ENCODE measurements around the gene FAM13B. TPM values are rescaled to one million over a fixed set of nuclear protein-coding genes. Genes with fewer than 3 reads are reported as not detected.

FAM13B gene
- total RNA-seq, 1 experiment from 2014 or later: 13.6 TPM

GRCh38 chr5:138068742-138069600 lies 36.1 kb upstream of the FAM13B start:
- Histone ChIP-seq H3K9me3 (ENCODE audit: control insufficient read depth in 1 of 2, insufficient read depth in 1 of 2, low read depth in 1 of 2, low read length in 2 of 2) (no peaks in the 10 kb centered on the region), H3K9ac (ENCODE audit: low read length) (no peak overlapping the region), H3K27me3 (ENCODE audit: insufficient read depth, low read length) (no peaks in the 10 kb centered on the region), H4K20me1 (ENCODE audit: insufficient read depth) (no peaks in the 10 kb centered on the region), H3K36me3 (ENCODE audit: control insufficient read depth in 1 of 2, insufficient read depth in 2 of 2, low read length in 2 of 2) (no peaks in the 10 kb centered on the region), H3K27ac (ENCODE audit: low read depth, low read length) (no peak overlapping the region), H3K4me2 (ENCODE audit: low read length) (no peak overlapping the region), H3K79me2 (ENCODE audit: insufficient read depth, low read length) (no peaks in the 10 kb centered on the region), H2AFZ (ENCODE audit: low read depth, low read length, poor library complexity, severe bottlenecking) (no peak overlapping the region), H3K9me2 (ENCODE audit: insufficient read depth) (no peaks in the 10 kb centered on the region), H3K4me3 (replicated peaks in 1 of 2; ENCODE audit: low read depth in 1 of 2, low read length in 2 of 2) (no peak overlapping the region), H3K4me1 (ENCODE audit: control insufficient read depth in 1 of 2, insufficient read depth in 2 of 2, low read length in 2 of 2) (no peaks in the 10 kb centered on the region)
- no TSS peak for BruUV-seq (replicated peaks)
- no peak for TF ChIP-seq ZBTB33 (IDR thresholded peaks at IDR 0.05; ENCODE audit: extremely low read depth, insufficient replicate concordance, low read length)
- TF ChIP-seq MAX (IDR thresholded peaks at IDR 0.05): peak; percentile 60
- TF ChIP-seq RAD21 (IDR thresholded peaks at IDR 0.05; ENCODE audit: low read depth): peak; percentile 75
- TF ChIP-seq EGR1 (IDR thresholded peaks at IDR 0.05; ENCODE audit: low read depth): peak; percentile 67; the same call in 1 of the 2 replicates
- peak; percentile 89 to 96 (median 89) for TF ChIP-seq CTCF (IDR thresholded peaks at IDR 0.05 in 2 of 3, conservative IDR thresholded peaks at IDR 0.05 in 1 of 3; ENCODE audit: borderline replicate concordance in 1 of 3, insufficient read depth in 1 of 3, low read depth in 2 of 3, low read length in 2 of 3)
- peak; percentile 74 for DNase-seq (ENCODE audit: low read depth, low spot score)
- RAD21 ChIA-PET (ENCODE audit: low non-redundant PET in 1 of 2, low total read pairs in 2 of 2, uncharacterized antibody in 2 of 2, unreplicated experiment in 2 of 2): interaction anchor here in 1 of 2 experiments (1.3 kb wide), 1 partner anchor 439 kb away, joined by 3 read pairs; no protein-coding TSS in a partner anchor
- POLR2A ChIA-PET: interaction anchor here (0.7 kb wide), 1 partner anchor 9 kb away, joined by 3 read pairs; no protein-coding TSS in a partner anchor
- CTCF ChIA-PET: interaction anchor here (0.8 to 3.0 kb wide), 9 partner anchors 7 to 439 kb away, joined by 3 to 24 read pairs (median 5); no protein-coding TSS in a partner anchor
- intact Hi-C loops (cut with micrococcal nuclease): loop anchor here (1.0 to 2.0 kb wide), 3 partner anchors 33 to 440 kb away; no protein-coding TSS in a partner anchor
- ATAC-seq: peak; percentile 98
